ENCODE results near the gene NID1. TPM values are rescaled to one million over a fixed set of nuclear protein-coding genes. Genes with fewer than 3 reads are reported as not detected.

The NID1 gene
- total RNA-seq, 2 donors from 2014 or later, result 28.5 to 58.0 TPM

- Histone ChIP-seq H3K4me1 (no peaks in the 10 kb centered on the region), H3K9me3 (no peaks in the 10 kb centered on the region), H3K36me3 (replicated peaks in 1 of 2; ENCODE audit: insufficient read depth in 1 of 2, low read depth in 2 of 2) (no peaks in the 10 kb centered on the region), H3K4me3 (no peak overlapping the region), H3K27me3 (no peaks in the 10 kb centered on the region), H3K27ac (no peak overlapping the region)
- TF ChIP-seq CTCF (IDR thresholded peaks at IDR 0.05) (no peak), POLR2A (IDR thresholded peaks at IDR 0.05) (no peak)
- ATAC-seq (no peak), DNase-seq (no peak)
- intact Hi-C loops (cut with DNase I), result loop anchor here (5.0 kb wide), 1 partner anchor 381 kb away; no protein-coding TSS in a partner anchor
- 80 to 87% methylated on average over 3 to 17 of the region's 17 CpGs for WGBS, 2 donors
These were observed 46.8 kb upstream of the NID1 start for GRCh38 chr1:236111527-236112331.

- intact Hi-C loops (cut with DNase I), result loop anchor here (5.0 kb wide), 1 partner anchor 382 kb away; no protein-coding TSS in a partner anchor
- no peak overlapping the region for H3K4me3 ChIP-seq
- DNase-seq, result no peak
- H3K4me1 ChIP-seq, result no peaks in the 10 kb centered on the region
- no peak for ATAC-seq
- no peaks in the 10 kb centered on the region for H3K36me3 ChIP-seq (replicated peaks in 1 of 2; ENCODE audit: insufficient read depth in 1 of 2, low read depth in 2 of 2)
- no peak overlapping the region for H3K27ac ChIP-seq
- WGBS, 2 donors, result 46 to 63% methylated on average over 5 to 13 of the region's 13 CpGs
- H3K9me3 ChIP-seq, result no peaks in the 10 kb centered on the region
- TF ChIP-seq CTCF (IDR thresholded peaks at IDR 0.05), result no peak
- TF ChIP-seq POLR2A (IDR thresholded peaks at IDR 0.05), result no peak
- no peaks in the 10 kb centered on the region for H3K27me3 ChIP-seq
These were observed 45.2 kb upstream of the NID1 start for GRCh38 chr1:236110137-236110536.

- no peaks in the 10 kb centered on the region for H3K27me3 ChIP-seq
- intact Hi-C loops (cut with DNase I), result loop anchor here (10.0 kb wide), 1 partner anchor 427 kb away; no protein-coding TSS in a partner anchor
- TF ChIP-seq CTCF (IDR thresholded peaks at IDR 0.05) (no peak), POLR2A (IDR thresholded peaks at IDR 0.05) (no peak)
These were observed 43.2 kb upstream of the NID1 start for GRCh38 chr1:236108027-236108648.

GRCh38 chr1:236107121-236107907, 42.4 kb upstream of the NID1 start:
- no peak for ATAC-seq
- Histone ChIP-seq H3K4me1 (no peaks in the 10 kb centered on the region), H3K27ac (no peak overlapping the region), H3K27me3 (no peaks in the 10 kb centered on the region), H3K4me3 (no peak overlapping the region), H3K9me3 (no peaks in the 10 kb centered on the region), H3K36me3 (replicated peaks in 1 of 2; ENCODE audit: insufficient read depth in 1 of 2, low read depth in 2 of 2) (no peaks in the 10 kb centered on the region)
- 41 to 42% methylated on average over 9 of the region's 9 CpGs for WGBS, 2 donors
- intact Hi-C loops (cut with DNase I), result loop anchor here (10.0 kb wide), 1 partner anchor 427 kb away; no protein-coding TSS in a partner anchor
- TF ChIP-seq POLR2A (IDR thresholded peaks at IDR 0.05), result no peak
- TF ChIP-seq CTCF (IDR thresholded peaks at IDR 0.05), result no peak
- no peak for DNase-seq

More at GRCh38 chr1:236108027-236108648, 43.2 kb upstream of the NID1 start:
- 70 to 71% methylated on average over 7 of the region's 7 CpGs for WGBS, 2 donors
- DNase-seq, result no peak
- H3K36me3 ChIP-seq (replicated peaks in 1 of 2; ENCODE audit: insufficient read depth in 1 of 2, low read depth in 2 of 2), result no peaks in the 10 kb centered on the region
- H3K4me3 ChIP-seq, result no peak overlapping the region
- H3K4me1 ChIP-seq, result no peaks in the 10 kb centered on the region
- no peak for ATAC-seq
- no peaks in the 10 kb centered on the region for H3K9me3 ChIP-seq
- no peak overlapping the region for H3K27ac ChIP-seq
